ENCODE measurements around the gene LGALS9. TPM values are rescaled to one million over a fixed set of nuclear protein-coding genes. Genes with fewer than 3 reads are reported as not detected.
"Not testable (repeated sequence)": the region's sequence is repeated elsewhere in the genome, so short reads cannot be mapped to it uniquely, and the experiment has no call there.

The LGALS9 gene
- total RNA-seq, 2 donors from 2014 or later: 6.3 to 21.3 TPM

DNA sequence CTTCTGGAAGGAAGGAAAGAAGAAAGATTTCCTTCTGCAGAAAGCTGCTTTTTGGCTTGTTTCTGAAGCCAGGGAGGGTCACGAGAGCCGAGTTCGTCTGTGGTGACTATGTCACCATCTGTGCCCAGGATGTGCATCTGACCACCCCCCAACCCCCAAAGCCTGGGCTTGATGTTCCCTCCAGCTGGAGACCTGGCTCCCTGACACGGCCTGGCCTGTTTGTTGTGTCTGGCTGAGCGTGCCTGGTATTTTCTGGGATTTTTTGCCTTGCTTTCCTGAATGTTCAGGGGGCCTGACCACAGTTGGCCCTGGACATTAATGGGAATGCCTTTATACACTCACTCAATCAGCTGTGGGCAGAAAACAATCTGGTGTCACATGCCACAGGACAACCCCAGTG, 38.9 kb downstream of the LGALS9 start:
- Histone ChIP-seq H3K36me3 (replicated peaks in 1 of 2; ENCODE audit: insufficient read depth in 1 of 2, low read depth in 2 of 2) (no peaks in the 10 kb centered on the region), H3K27ac (no peak overlapping the region), H3K27me3 (no peaks in the 10 kb centered on the region), H3K4me3 (no peak overlapping the region), H3K4me1 (no peaks in the 10 kb centered on the region), H3K9me3 (no peaks in the 10 kb centered on the region)
- DNase-seq (no peak), ATAC-seq (no peak)
- 72 to 77% methylated on average over 4 to 5 of the region's 5 CpGs for WGBS, 2 donors
- intact Hi-C loops (cut with DNase I): no loop called here
- TF ChIP-seq POLR2A (IDR thresholded peaks at IDR 0.05): no peak
- TF ChIP-seq CTCF (IDR thresholded peaks at IDR 0.05): no peak

- H3K27ac ChIP-seq: no peak overlapping the region
- ATAC-seq (no peak), DNase-seq (no peak)
- H3K9me3 ChIP-seq: no peaks in the 10 kb centered on the region
- no peak for TF ChIP-seq CTCF (IDR thresholded peaks at IDR 0.05)
- no peaks in the 10 kb centered on the region for H3K4me1 ChIP-seq
- WGBS, 2 donors: 74 to 76% methylated on average over 7 to 12 of the region's 12 CpGs
- no peaks in the 10 kb centered on the region for H3K36me3 ChIP-seq (replicated peaks in 1 of 2; ENCODE audit: insufficient read depth in 1 of 2, low read depth in 2 of 2)
- intact Hi-C loops (cut with DNase I): no loop called here
- H3K4me3 ChIP-seq: no peak overlapping the region
- H3K27me3 ChIP-seq: no peaks in the 10 kb centered on the region
Observed at GRCh38 chr17:27670791-27671590, 40.0 kb downstream of the LGALS9 start.

- no peak overlapping the region for H3K4me3 ChIP-seq
- intact Hi-C loops (cut with DNase I): no loop called here
- ATAC-seq (no peak), DNase-seq (no peak)
- H3K4me1 ChIP-seq: no peaks in the 10 kb centered on the region
- H3K27ac ChIP-seq: no peak overlapping the region
- TF ChIP-seq CTCF (IDR thresholded peaks at IDR 0.05): no peak
- TF ChIP-seq POLR2A (IDR thresholded peaks at IDR 0.05): no peak
- H3K9me3 ChIP-seq: no peaks in the 10 kb centered on the region
- H3K27me3 ChIP-seq: no peaks in the 10 kb centered on the region
- 80 to 85% methylated on average over 2 of the region's 2 CpGs for WGBS, 2 donors
- H3K36me3 ChIP-seq (replicated peaks in 1 of 2; ENCODE audit: insufficient read depth in 1 of 2, low read depth in 2 of 2): no peaks in the 10 kb centered on the region
Observed at GRCh38 chr17:27671591-27671910, 40.6 kb downstream of the LGALS9 start.

- intact Hi-C loops (cut with DNase I); DNase-seq: not testable (repeated sequence)
Observed at GRCh38 chr17:27671977-27672480, 41.0 kb downstream of the LGALS9 start.

DNA sequence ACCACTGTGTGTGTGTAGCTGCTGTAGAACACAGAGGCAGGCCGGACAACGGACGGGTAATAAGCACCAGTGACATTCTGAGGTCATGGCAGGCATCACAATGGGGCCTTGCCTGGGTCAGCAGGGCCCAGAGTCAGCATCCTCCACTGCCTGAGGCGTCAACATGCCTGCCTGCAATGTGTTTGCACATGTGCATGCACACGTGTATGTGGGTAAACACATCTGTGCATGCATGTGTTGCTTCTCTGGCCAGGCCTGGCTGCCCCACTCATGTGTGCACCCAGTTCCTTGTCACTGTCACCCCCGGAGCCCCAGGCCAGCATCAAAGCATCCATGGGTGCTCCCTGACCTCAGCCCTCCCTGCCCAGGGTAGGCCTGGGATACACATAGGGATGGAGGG, 43.3 kb downstream of the LGALS9 start:
- TF ChIP-seq CTCF (IDR thresholded peaks at IDR 0.05): no peak
- no peak for TF ChIP-seq POLR2A (IDR thresholded peaks at IDR 0.05)
- no peak overlapping the region for H3K27ac ChIP-seq
- ATAC-seq (no peak), DNase-seq (no peak)
- no peaks in the 10 kb centered on the region for H3K36me3 ChIP-seq (replicated peaks in 1 of 2; ENCODE audit: insufficient read depth in 1 of 2, low read depth in 2 of 2)
- H3K4me3 ChIP-seq: no peak overlapping the region
- WGBS, 2 donors: 73 to 74% methylated on average over 1 to 6 of the region's 6 CpGs
- intact Hi-C loops (cut with DNase I): no loop called here
- no peaks in the 10 kb centered on the region for H3K27me3 ChIP-seq
- no peaks in the 10 kb centered on the region for H3K9me3 ChIP-seq
- no peaks in the 10 kb centered on the region for H3K4me1 ChIP-seq

More at GRCh38 chr17:27671977-27672480, 41.0 kb downstream of the LGALS9 start:
- 60 to 69% methylated on average over 2 to 6 of the region's 6 CpGs for WGBS, 2 donors
- H3K27me3 ChIP-seq; ATAC-seq; H3K4me3 ChIP-seq; H3K9me3 ChIP-seq; H3K4me1 ChIP-seq; H3K36me3 ChIP-seq (replicated peaks in 1 of 2; ENCODE audit: insufficient read depth in 1 of 2, low read depth in 2 of 2); H3K27ac ChIP-seq: not testable (repeated sequence)

Measured in body of pancreas (tissue), 4 donors.